Keratinocyte (primary cell): ENCODE measurements around the gene RAD21L1. TPM values are rescaled to one million over a fixed set of nuclear protein-coding genes. Genes with fewer than 3 reads are reported as not detected.

ENCODE experiments used
- DNase-seq: peaks from one replicate; pipeline ENCODE4 v3.0.0-alpha.2; 2011; ENCODE audit warnings: low read depth, missing footprints, low spot score
- FAIRE-seq: peaks from 2 replicates; lab custom pipeline; 2011; peaks lifted over from hg19 to GRCh38; lab: Jason Lieb, UNC
- H2AFZ ChIP-seq: 2 replicates; pipeline ENCODE4 v1.6.0; 2012; ENCODE audit warnings: low read length, control low read depth, inconsistent platforms; ENCODE audit not compliant: control insufficient read depth
- H3K27ac ChIP-seq: 2 replicates; pipeline ENCODE4 v1.5.1; 2011; ENCODE audit warnings: low read length; ENCODE audit not compliant: control insufficient read depth, insufficient read depth
- H3K27me3 ChIP-seq: 3 replicates; pipeline ENCODE4 v1.6.0; 2011; ENCODE audit warnings: low read length; ENCODE audit not compliant: control insufficient read depth, insufficient read depth; ENCODE audit errors: extremely low read depth
- H3K36me3 ChIP-seq, 2 experiments: 2 replicates in 1 of 2; 3 replicates in 1 of 2; pipeline ENCODE4 v1.5.1; 2011; ENCODE audit warnings: low read length in 2 of 2, mild to moderate bottlenecking in 1 of 2; ENCODE audit not compliant: control insufficient read depth in 2 of 2, insufficient read depth in 2 of 2; ENCODE audit errors: extremely low read depth in 1 of 2
- H3K4me1 ChIP-seq: 3 replicates; pipeline ENCODE4 v1.5.1; 2011; ENCODE audit warnings: low read length; ENCODE audit not compliant: control insufficient read depth, insufficient read depth; ENCODE audit errors: extremely low read depth
- H3K4me2 ChIP-seq: 3 replicates; pipeline ENCODE4 v1.6.0; 2011; ENCODE audit warnings: low read depth, low read length; ENCODE audit not compliant: control insufficient read depth, insufficient read depth; ENCODE audit errors: extremely low read depth
- H3K4me3 ChIP-seq, 3 experiments: fragments of 200-600 bp in 1 of 3; sonication (generic) in 1 of 3; 2 replicates in 2 of 3; 3 replicates in 1 of 3; pipeline ENCODE4 v1.5.1; 2011 to 2016; ENCODE audit warnings: low read length in 3 of 3, mild to moderate bottlenecking in 3 of 3, control low read depth in 2 of 3, inconsistent platforms in 1 of 3, low read depth in 1 of 3, mixed read lengths in 1 of 3, mixed run types in 1 of 3, moderate library complexity in 1 of 3; ENCODE audit not compliant: control insufficient read depth in 2 of 3, insufficient read depth in 2 of 3; ENCODE audit errors: extremely low read depth in 1 of 3
- H3K79me2 ChIP-seq: 2 replicates; pipeline ENCODE4 v1.6.0; 2012; ENCODE audit warnings: low read length; ENCODE audit not compliant: control insufficient read depth, insufficient read depth
- H3K9ac ChIP-seq: 3 replicates; pipeline ENCODE4 v1.6.0; 2011; ENCODE audit warnings: low read length; ENCODE audit not compliant: control insufficient read depth, insufficient read depth; ENCODE audit errors: extremely low read depth
- H3K9me1 ChIP-seq: 3 replicates; pipeline ENCODE4 v1.6.0; 2011; ENCODE audit warnings: low read length; ENCODE audit not compliant: control insufficient read depth, insufficient read depth; ENCODE audit errors: extremely low read depth
- H3K9me3 ChIP-seq: 2 replicates; pipeline ENCODE4 v1.5.1; 2012; ENCODE audit warnings: low read depth, low read length; ENCODE audit not compliant: control insufficient read depth
- H4K20me1 ChIP-seq: 3 replicates; pipeline ENCODE4 v1.6.0; 2011; ENCODE audit warnings: low read length; ENCODE audit not compliant: control insufficient read depth, insufficient read depth; ENCODE audit errors: extremely low read depth
- EZH2 ChIP-seq: IDR thresholded peaks from one replicate; pipeline ENCODE4 v1.6.1; 2012; ENCODE audit warnings: inconsistent platforms, mild to moderate bottlenecking, low read length, moderate library complexity
- dilution Hi-C: fragments of 300-500 bp; cut with MboI; formaldehyde crosslinking; loops from one replicate; pipeline ENCODE4 v1.7.0; 2020; ENCODE audit warnings: low sequenced_read_pairs; ENCODE audit not compliant: extremely low pct_ligation_motif_present
- polyA plus RNA-seq, 5 experiments: library from polyadenylated mRNA; depleted of rRNA in 3 of 5; stranded (reverse) in 3 of 5; stranded (forward) in 1 of 5; unstranded in 1 of 5; fragments of >200 nt; gene quantifications; 1 replicate in 1 of 5; 2 replicates in 3 of 5; 3 replicates in 1 of 5; pipeline versions ENCODE4 v1.2.1 to v1.2.3, GENCODE V29; 2011 to 2012; ENCODE audit warnings: missing spikeins in 2 of 5, low read depth in 1 of 5, low replicate concordance in 1 of 5
- TF ChIP-seq, protein P1 (sequence below), 3 experiments: IDR thresholded peaks in 1 of 3; conservative IDR thresholded peaks in 1 of 3; optimal IDR thresholded peaks in 1 of 3; 2 replicates in 2 of 3; 3 replicates in 1 of 3; pipeline versions ENCODE3 to v1.5.1; 2011; ENCODE audit warnings: low read length in 3 of 3, mild to moderate bottlenecking in 3 of 3, moderate library complexity in 2 of 3, control low read depth in 1 of 3, inconsistent platforms in 1 of 3; ENCODE audit not compliant: insufficient read depth in 2 of 3; ENCODE audit errors: extremely low read depth in 1 of 3

Gene RAD21L1
- polyA plus RNA-seq, 1 donor (not counting 4 experiments of a cell fraction or from before 2014, with no cell fraction given), result not detected

DNA sequence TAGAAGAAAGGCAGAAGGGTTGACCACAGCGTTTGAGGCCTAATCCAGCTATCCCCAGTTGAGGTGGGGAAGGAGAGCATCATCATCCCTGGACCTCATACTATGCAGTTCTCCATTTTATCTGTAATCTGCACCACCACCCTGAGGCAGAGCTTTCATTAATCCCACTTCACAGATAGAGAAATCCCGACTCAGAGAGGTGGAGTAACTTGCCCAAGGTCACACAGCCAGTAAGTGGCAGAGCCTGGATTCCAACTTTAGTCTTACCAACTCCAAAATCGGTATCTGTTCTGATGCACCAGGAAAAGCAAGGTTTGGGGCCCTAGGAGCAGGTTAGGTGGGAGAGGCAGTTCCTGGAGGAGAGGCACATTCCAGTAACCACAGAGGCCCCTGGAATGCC is 47.7 kb upstream of the RAD21L1 start:
- H2AFZ ChIP-seq, result no peak overlapping the region
- dilution Hi-C loops, result no loop called here
- peaks cover 3% of the 10 kb centered on the region for H3K9me1 ChIP-seq
- no peak overlapping the region for H3K27ac ChIP-seq
- no peaks in the 10 kb centered on the region for H4K20me1 ChIP-seq
- DNase-seq, result no peak
- peaks cover 10% of the 10 kb centered on the region for H3K27me3 ChIP-seq
- no peaks in the 10 kb centered on the region for H3K9me3 ChIP-seq
- no peak for TF ChIP-seq EZH2
- TF ChIP-seq, protein P1, sequence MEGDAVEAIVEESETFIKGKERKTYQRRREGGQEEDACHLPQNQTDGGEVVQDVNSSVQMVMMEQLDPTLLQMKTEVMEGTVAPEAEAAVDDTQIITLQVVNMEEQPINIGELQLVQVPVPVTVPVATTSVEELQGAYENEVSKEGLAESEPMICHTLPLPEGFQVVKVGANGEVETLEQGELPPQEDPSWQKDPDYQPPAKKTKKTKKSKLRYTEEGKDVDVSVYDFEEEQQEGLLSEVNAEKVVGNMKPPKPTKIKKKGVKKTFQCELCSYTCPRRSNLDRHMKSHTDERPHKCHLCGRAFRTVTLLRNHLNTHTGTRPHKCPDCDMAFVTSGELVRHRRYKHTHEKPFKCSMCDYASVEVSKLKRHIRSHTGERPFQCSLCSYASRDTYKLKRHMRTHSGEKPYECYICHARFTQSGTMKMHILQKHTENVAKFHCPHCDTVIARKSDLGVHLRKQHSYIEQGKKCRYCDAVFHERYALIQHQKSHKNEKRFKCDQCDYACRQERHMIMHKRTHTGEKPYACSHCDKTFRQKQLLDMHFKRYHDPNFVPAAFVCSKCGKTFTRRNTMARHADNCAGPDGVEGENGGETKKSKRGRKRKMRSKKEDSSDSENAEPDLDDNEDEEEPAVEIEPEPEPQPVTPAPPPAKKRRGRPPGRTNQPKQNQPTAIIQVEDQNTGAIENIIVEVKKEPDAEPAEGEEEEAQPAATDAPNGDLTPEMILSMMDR (optimal IDR thresholded peaks at IDR 0.05 in 1 of 3, IDR thresholded peaks at IDR 0.05 in 1 of 3, conservative IDR thresholded peaks at IDR 0.05 in 1 of 3; ENCODE audit: extremely low read depth in 1 of 3, insufficient read depth in 2 of 3, low read length in 3 of 3), result no peak
- H3K4me3 ChIP-seq, result no peak overlapping the region
- no peak for FAIRE-seq
- no peaks in the 10 kb centered on the region for H3K79me2 ChIP-seq
- no peaks in the 10 kb centered on the region for H3K4me1 ChIP-seq
- no peak overlapping the region for H3K4me2 ChIP-seq
- H3K9ac ChIP-seq, result no peak overlapping the region
- H3K36me3 ChIP-seq, result peaks cover 0 to 2% of the 10 kb centered on the region in 2 experiments

DNA sequence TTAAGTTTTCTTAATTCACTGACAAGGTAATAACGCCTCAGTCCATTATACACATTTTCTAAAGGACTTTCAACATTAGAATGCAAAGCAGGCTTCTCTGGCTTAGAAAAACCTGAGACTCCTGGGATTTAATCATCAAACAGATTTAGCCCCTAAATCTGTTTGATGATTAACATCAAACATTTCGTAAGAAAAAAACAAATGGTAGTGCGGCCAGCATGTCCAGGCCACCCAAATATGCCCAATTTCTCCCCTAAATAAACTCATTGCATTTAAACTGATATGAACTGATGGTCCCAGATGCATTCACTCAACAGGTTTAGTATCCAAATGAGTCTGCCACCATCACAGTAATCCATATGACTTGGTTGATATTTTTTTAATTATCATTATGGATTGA is 47.2 kb upstream of the RAD21L1 start:
- DNase-seq (no peak), FAIRE-seq (no peak)
- peaks cover 3% of the 10 kb centered on the region for H3K9me1 ChIP-seq
- H3K4me1 ChIP-seq, result no peaks in the 10 kb centered on the region
- dilution Hi-C loops, result no loop called here
- H3K27me3 ChIP-seq, result peaks cover 15% of the 10 kb centered on the region
- no peak overlapping the region for H3K4me2 ChIP-seq
- H3K79me2 ChIP-seq, result no peaks in the 10 kb centered on the region
- peaks cover 0 to 2% of the 10 kb centered on the region in 2 experiments for H3K36me3 ChIP-seq
- H2AFZ ChIP-seq, result no peak overlapping the region
- no peaks in the 10 kb centered on the region for H3K9me3 ChIP-seq
- no peaks in the 10 kb centered on the region for H4K20me1 ChIP-seq
- H3K4me3 ChIP-seq, result no peak overlapping the region
- H3K9ac ChIP-seq, result no peak overlapping the region
- TF ChIP-seq, protein P1 (optimal IDR thresholded peaks at IDR 0.05 in 1 of 3, IDR thresholded peaks at IDR 0.05 in 1 of 3, conservative IDR thresholded peaks at IDR 0.05 in 1 of 3; ENCODE audit: extremely low read depth in 1 of 3, insufficient read depth in 2 of 3, low read length in 3 of 3), result no peak
- no peak for TF ChIP-seq EZH2
- H3K27ac ChIP-seq, result no peak overlapping the region
